Upper lobe of right lung (tissue), 1 donor: ENCODE measurements around the gene SLK. TPM values are rescaled to one million over a fixed set of nuclear protein-coding genes. Genes with fewer than 3 reads are reported as not detected.

ENCODE experiments used
- ATAC-seq: fragments of 200-7000 bp; cut with Tn5 transposase; one replicate; pipeline ENCODE4 v1.9.1; 2020; ENCODE audit warnings: mild to moderate bottlenecking, moderate library complexity
- DNase-seq: peaks from one replicate; pipeline ENCODE4 v3.0.0-alpha.2; 2020
- H3K27ac ChIP-seq: fragments of 200-600 bp; one replicate; pipeline ENCODE4 v1.8.0; 2022
- H3K27me3 ChIP-seq: fragments of 200-600 bp; one replicate; pipeline ENCODE4 v1.8.0; 2022; ENCODE audit warnings: mild to moderate bottlenecking
- H3K36me3 ChIP-seq: fragments of 200-600 bp; one replicate; pipeline ENCODE4 v1.8.0; 2022
- H3K4me1 ChIP-seq: fragments of 200-600 bp; one replicate; pipeline ENCODE4 v1.8.0; 2022
- H3K4me3 ChIP-seq: fragments of 200-600 bp; one replicate; pipeline ENCODE4 v1.8.0; 2022; ENCODE audit warnings: mild to moderate bottlenecking
- H3K9me3 ChIP-seq: fragments of 200-600 bp; one replicate; pipeline ENCODE4 v1.8.0; 2022
- CTCF ChIP-seq: fragments of 200-600 bp; IDR thresholded peaks from one replicate; pipeline ENCODE4 v1.8.0; 2022; ENCODE audit warnings: antibody characterized with exemption
- intact Hi-C: fragments of 100-400 bp; cut with DNase I; formaldehyde crosslinking; loops from one replicate; pipeline ENCODE4 v1.11.0; 2022
- total RNA-seq: library from RNA; stranded (reverse); fragmentation: NEBNext Ultra II Directional; extraction: Animal tissue kit (Norgen Biotek cat#: 25700); gene quantifications from one replicate; pipeline ENCODE4 v1.2.1, GENCODE V29; 2021
- donor health status: DM: no; HTN: yes; CAD: no; lungs with severe emphysema.

Gene SLK
- total RNA-seq, 1 donor from 2014 or later: 46.7 TPM

GRCh38 chr10:104011904-104012303, 45.0 kb downstream of the SLK start:
- no peaks in the 10 kb centered on the region for H3K27me3 ChIP-seq
- no peak overlapping the region for H3K27ac ChIP-seq
- ATAC-seq: no peak
- peaks cover 74% of the 10 kb centered on the region for H3K36me3 ChIP-seq
- no peaks in the 10 kb centered on the region for H3K9me3 ChIP-seq
- H3K4me1 ChIP-seq: no peaks in the 10 kb centered on the region
- DNase-seq: no peak
- intact Hi-C loops: no loop called here
- no peak overlapping the region for H3K4me3 ChIP-seq
- TF ChIP-seq CTCF: no peak

GRCh38 chr10:104013489-104013888, 46.5 kb downstream of the SLK start:
- DNase-seq (no peak), ATAC-seq (no peak)
- peaks cover 73% of the 10 kb centered on the region for H3K36me3 ChIP-seq
- H3K9me3 ChIP-seq: no peaks in the 10 kb centered on the region
- H3K27me3 ChIP-seq: no peaks in the 10 kb centered on the region
- H3K4me3 ChIP-seq: no peak overlapping the region
- no peak overlapping the region for H3K27ac ChIP-seq
- no peak for TF ChIP-seq CTCF
- intact Hi-C loops: no loop called here
- H3K4me1 ChIP-seq: no peaks in the 10 kb centered on the region

- Histone ChIP-seq H3K27ac (no peak overlapping the region), H3K4me1 (no peaks in the 10 kb centered on the region), H3K27me3 (no peaks in the 10 kb centered on the region), H3K4me3 (no peak overlapping the region), H3K36me3 (peaks cover 73% of the 10 kb centered on the region), H3K9me3 (no peaks in the 10 kb centered on the region)
- ATAC-seq: no peak
- no peak for DNase-seq
- intact Hi-C loops: no loop called here
- no peak for TF ChIP-seq CTCF
Measured at GRCh38 chr10:104014176-104014575, 47.2 kb downstream of the SLK start.

- Histone ChIP-seq H3K9me3 (no peaks in the 10 kb centered on the region), H3K27me3 (no peaks in the 10 kb centered on the region), H3K36me3 (peaks cover 74% of the 10 kb centered on the region), H3K4me1 (no peaks in the 10 kb centered on the region), H3K27ac (no peak overlapping the region), H3K4me3 (no peak overlapping the region)
- intact Hi-C loops: no loop called here
- ATAC-seq: no peak
- DNase-seq: no peak
- no peak for TF ChIP-seq CTCF
Measured at GRCh38 chr10:104016661-104017060, 49.7 kb downstream of the SLK start.

GRCh38 chr10:104018471-104018870, 51.5 kb downstream of the SLK start:
- TF ChIP-seq CTCF: no peak
- intact Hi-C loops: no loop called here
- H3K27ac ChIP-seq: no peak overlapping the region
- no peak for ATAC-seq
- H3K9me3 ChIP-seq: no peaks in the 10 kb centered on the region
- peaks cover 74% of the 10 kb centered on the region for H3K36me3 ChIP-seq
- no peaks in the 10 kb centered on the region for H3K27me3 ChIP-seq
- DNase-seq: no peak
- no peak overlapping the region for H3K4me3 ChIP-seq
- no peaks in the 10 kb centered on the region for H3K4me1 ChIP-seq

GRCh38 chr10:104020020-104020419, 53.1 kb downstream of the SLK start:
- no peak overlapping the region for H3K27ac ChIP-seq
- intact Hi-C loops: no loop called here
- H3K36me3 ChIP-seq: peaks cover 82% of the 10 kb centered on the region
- ATAC-seq (no peak), DNase-seq (no peak)
- H3K4me3 ChIP-seq: no peak overlapping the region
- H3K27me3 ChIP-seq: no peaks in the 10 kb centered on the region
- TF ChIP-seq CTCF: no peak
- H3K4me1 ChIP-seq: no peaks in the 10 kb centered on the region
- no peaks in the 10 kb centered on the region for H3K9me3 ChIP-seq
